ENCODE data around the gene TOMM22.

TOMM22 gene

GRCh38 chr22:38716271-38716670 is 34.5 kb downstream of the TOMM22 start:
- Histone ChIP-seq H3K27me3 (ENCODE audit: insufficient read depth, low read length, poor library complexity, severe bottlenecking) (no peaks in the 10 kb centered on the region), H3K4me3 (ENCODE audit: low read length, poor library complexity, severe bottlenecking) (no peak overlapping the region), H3K9ac (ENCODE audit: low read depth, low read length, poor library complexity, severe bottlenecking) (no peak overlapping the region), H3K9me3 (ENCODE audit: insufficient read depth, low read depth, low read length) (no peaks in the 10 kb centered on the region), H4K20me1 (ENCODE audit: insufficient read depth, low read length, poor library complexity, severe bottlenecking) (peaks cover 38% of the 10 kb centered on the region), H3K79me2 (ENCODE audit: insufficient read depth, low read length) (peaks cover 52% of the 10 kb centered on the region), H3K4me1 (ENCODE audit: insufficient read depth, low read length, poor library complexity, severe bottlenecking) (peaks cover 31% of the 10 kb centered on the region), H3F3A (ENCODE audit: low read depth) (no peaks in the 10 kb centered on the region), H2AFZ (ENCODE audit: low read length) (no peak overlapping the region), H3K4me2 (ENCODE audit: low read depth, low read length, poor library complexity, severe bottlenecking) (no peak overlapping the region), H3K36me3 (ENCODE audit: insufficient read depth, low read length) (peaks cover 48% of the 10 kb centered on the region; the same call in 1 of the 2 replicates), H3K9me2 (replicated peaks; ENCODE audit: low read depth, low read length) (no peaks in the 10 kb centered on the region)
- TF ChIP-seq EZH2phosphoT487 (IDR thresholded peaks at IDR 0.05; ENCODE audit: borderline replicate concordance): no peak
- TF ChIP-seq, protein P1, sequence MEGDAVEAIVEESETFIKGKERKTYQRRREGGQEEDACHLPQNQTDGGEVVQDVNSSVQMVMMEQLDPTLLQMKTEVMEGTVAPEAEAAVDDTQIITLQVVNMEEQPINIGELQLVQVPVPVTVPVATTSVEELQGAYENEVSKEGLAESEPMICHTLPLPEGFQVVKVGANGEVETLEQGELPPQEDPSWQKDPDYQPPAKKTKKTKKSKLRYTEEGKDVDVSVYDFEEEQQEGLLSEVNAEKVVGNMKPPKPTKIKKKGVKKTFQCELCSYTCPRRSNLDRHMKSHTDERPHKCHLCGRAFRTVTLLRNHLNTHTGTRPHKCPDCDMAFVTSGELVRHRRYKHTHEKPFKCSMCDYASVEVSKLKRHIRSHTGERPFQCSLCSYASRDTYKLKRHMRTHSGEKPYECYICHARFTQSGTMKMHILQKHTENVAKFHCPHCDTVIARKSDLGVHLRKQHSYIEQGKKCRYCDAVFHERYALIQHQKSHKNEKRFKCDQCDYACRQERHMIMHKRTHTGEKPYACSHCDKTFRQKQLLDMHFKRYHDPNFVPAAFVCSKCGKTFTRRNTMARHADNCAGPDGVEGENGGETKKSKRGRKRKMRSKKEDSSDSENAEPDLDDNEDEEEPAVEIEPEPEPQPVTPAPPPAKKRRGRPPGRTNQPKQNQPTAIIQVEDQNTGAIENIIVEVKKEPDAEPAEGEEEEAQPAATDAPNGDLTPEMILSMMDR (conservative IDR thresholded peaks at IDR 0.05; ENCODE audit: low read length): no peak

GRCh38 chr22:38716826-38717225 is 35.1 kb downstream of the TOMM22 start:
- Histone ChIP-seq H3K4me1 (ENCODE audit: insufficient read depth, low read length, poor library complexity, severe bottlenecking) (peaks cover 31% of the 10 kb centered on the region), H3K36me3 (ENCODE audit: insufficient read depth, low read length) (peaks cover 53% of the 10 kb centered on the region; the same call in 1 of the 2 replicates), H3F3A (ENCODE audit: low read depth) (no peaks in the 10 kb centered on the region), H2AFZ (ENCODE audit: low read length) (no peak overlapping the region), H3K27me3 (ENCODE audit: insufficient read depth, low read length, poor library complexity, severe bottlenecking) (no peaks in the 10 kb centered on the region), H4K20me1 (ENCODE audit: insufficient read depth, low read length, poor library complexity, severe bottlenecking) (peaks cover 36% of the 10 kb centered on the region), H3K9me2 (replicated peaks; ENCODE audit: low read depth, low read length) (no peaks in the 10 kb centered on the region), H3K4me3 (ENCODE audit: low read length, poor library complexity, severe bottlenecking) (no peak overlapping the region), H3K4me2 (ENCODE audit: low read depth, low read length, poor library complexity, severe bottlenecking) (no peak overlapping the region), H3K9ac (ENCODE audit: low read depth, low read length, poor library complexity, severe bottlenecking) (no peak overlapping the region), H3K9me3 (ENCODE audit: insufficient read depth, low read depth, low read length) (no peaks in the 10 kb centered on the region), H3K79me2 (ENCODE audit: insufficient read depth, low read length) (peaks cover 46% of the 10 kb centered on the region)
- TF ChIP-seq, protein P1 (conservative IDR thresholded peaks at IDR 0.05; ENCODE audit: low read length): no peak
- no peak for TF ChIP-seq EZH2phosphoT487 (IDR thresholded peaks at IDR 0.05; ENCODE audit: borderline replicate concordance)

DNA sequence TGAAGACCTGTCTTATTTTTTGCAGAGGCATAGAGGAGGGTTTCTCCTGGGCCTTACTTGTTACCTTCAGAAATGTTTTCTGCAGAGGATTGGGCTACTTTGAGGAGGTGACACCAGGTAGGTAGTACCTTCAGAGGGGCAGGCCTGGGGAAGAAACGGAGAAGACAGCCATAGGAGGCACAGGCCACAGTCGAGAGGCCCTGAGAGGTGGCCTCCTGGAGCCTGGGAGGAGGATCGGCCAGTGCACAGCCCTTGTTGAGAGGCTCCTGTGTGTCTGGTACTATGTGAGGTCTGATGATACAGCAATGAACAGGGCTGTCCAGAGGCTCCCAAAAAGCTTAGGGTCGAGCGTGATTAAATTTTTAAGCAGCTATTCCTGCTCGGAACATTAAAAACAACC is 35.5 kb downstream of the TOMM22 start:
- Histone ChIP-seq H3F3A (ENCODE audit: low read depth) (no peaks in the 10 kb centered on the region), H4K20me1 (ENCODE audit: insufficient read depth, low read length, poor library complexity, severe bottlenecking) (peaks cover 33% of the 10 kb centered on the region), H3K27me3 (ENCODE audit: insufficient read depth, low read length, poor library complexity, severe bottlenecking) (no peaks in the 10 kb centered on the region), H3K4me1 (ENCODE audit: insufficient read depth, low read length, poor library complexity, severe bottlenecking) (peaks cover 28% of the 10 kb centered on the region), H2AFZ (ENCODE audit: low read length) (no peak overlapping the region), H3K4me2 (ENCODE audit: low read depth, low read length, poor library complexity, severe bottlenecking) (no peak overlapping the region), H3K36me3 (ENCODE audit: insufficient read depth, low read length) (peaks cover 58% of the 10 kb centered on the region; the same call in 1 of the 2 replicates), H3K9me2 (replicated peaks; ENCODE audit: low read depth, low read length) (no peaks in the 10 kb centered on the region), H3K9me3 (ENCODE audit: insufficient read depth, low read depth, low read length) (no peaks in the 10 kb centered on the region), H3K79me2 (ENCODE audit: insufficient read depth, low read length) (peaks cover 42% of the 10 kb centered on the region), H3K4me3 (ENCODE audit: low read length, poor library complexity, severe bottlenecking) (no peak overlapping the region), H3K9ac (ENCODE audit: low read depth, low read length, poor library complexity, severe bottlenecking) (no peak overlapping the region)
- no peak for TF ChIP-seq EZH2phosphoT487 (IDR thresholded peaks at IDR 0.05; ENCODE audit: borderline replicate concordance)
- TF ChIP-seq, protein P1 (conservative IDR thresholded peaks at IDR 0.05; ENCODE audit: low read length): no peak

Data from Loucy (cell line).